GM19372 (cell line): Measurements from ENCODE around the gene UBE4B.
"Not testable (repeated sequence)": the region's sequence is repeated elsewhere in the genome, so short reads cannot be mapped to it uniquely, and the experiment has no call there.

Experiments used
- ATAC-seq: cut with Tn5 transposase; IDR thresholded peaks from one replicate; pipeline ENCODE4 v1.9.1; 2021; ENCODE audit warnings: mild to moderate bottlenecking, low read depth, moderate library complexity; ENCODE audit not compliant: unreplicated experiment

Gene UBE4B

GRCh38 chr1:10068605-10069294, 36.0 kb downstream of the UBE4B start:
- ATAC-seq = no peak

GRCh38 chr1:10070206-10070605, 37.4 kb downstream of the UBE4B start:
- no peak for ATAC-seq

DNA sequence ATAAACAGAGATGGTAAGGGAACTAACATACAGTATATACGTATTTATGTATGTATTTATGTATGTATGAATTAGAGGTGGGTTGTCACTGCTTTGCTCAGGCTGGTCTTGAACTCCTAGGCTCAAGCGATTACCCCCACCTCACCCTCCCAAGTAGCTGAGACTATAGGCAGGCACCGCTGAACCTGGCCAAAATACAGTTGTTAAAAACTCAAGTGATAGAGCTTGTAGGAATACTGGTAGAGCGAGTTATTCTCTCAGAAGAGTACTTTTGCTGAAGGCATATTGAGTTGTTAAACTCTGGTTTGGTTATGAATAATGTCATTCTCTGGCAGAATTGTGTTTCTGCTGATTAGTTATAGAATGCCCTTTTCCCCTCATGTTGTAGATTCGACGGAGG, 38.9 kb downstream of the UBE4B start:
- ATAC-seq = no peak

- not testable (repeated sequence) for ATAC-seq
Measured at GRCh38 chr1:10073371-10073770, 40.6 kb downstream of the UBE4B start.

DNA sequence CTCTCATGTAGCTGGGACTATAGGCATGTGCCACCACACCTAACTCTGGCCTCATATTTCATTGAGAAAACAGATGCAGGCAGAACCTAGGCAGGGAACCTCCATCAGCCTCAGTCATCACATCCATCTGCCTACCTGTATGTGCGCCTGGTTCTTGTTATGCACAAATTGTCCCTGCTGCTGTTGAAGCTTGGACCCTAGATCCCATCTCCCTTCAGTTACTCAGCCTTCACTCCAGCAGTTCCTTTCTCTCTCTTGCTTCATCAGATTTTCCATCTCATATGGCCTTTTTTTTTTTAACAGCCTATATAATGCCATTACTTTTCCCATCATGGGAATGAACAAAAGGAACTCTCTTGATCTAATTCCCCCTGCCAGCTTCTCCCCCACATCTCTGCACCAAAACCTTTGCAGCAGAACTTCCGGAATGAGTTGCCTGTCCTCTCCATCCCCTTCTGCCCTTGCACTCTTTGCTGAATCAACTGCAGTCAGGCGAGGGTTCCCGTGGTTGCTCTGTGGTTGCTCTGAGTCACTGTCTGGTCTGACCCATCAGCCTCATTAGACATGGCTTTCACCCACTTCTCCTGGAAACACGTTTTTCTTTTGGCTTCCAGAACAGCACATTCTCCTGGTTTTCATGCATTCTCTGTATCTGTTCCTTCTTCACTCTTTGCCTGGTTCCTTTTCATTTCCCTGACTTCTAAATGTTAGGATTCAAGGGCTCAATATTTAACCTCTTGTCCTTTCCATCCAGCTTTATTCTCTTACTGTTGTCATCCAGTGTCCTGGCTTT, 41.5 kb downstream of the UBE4B start:
- no peak for ATAC-seq

DNA sequence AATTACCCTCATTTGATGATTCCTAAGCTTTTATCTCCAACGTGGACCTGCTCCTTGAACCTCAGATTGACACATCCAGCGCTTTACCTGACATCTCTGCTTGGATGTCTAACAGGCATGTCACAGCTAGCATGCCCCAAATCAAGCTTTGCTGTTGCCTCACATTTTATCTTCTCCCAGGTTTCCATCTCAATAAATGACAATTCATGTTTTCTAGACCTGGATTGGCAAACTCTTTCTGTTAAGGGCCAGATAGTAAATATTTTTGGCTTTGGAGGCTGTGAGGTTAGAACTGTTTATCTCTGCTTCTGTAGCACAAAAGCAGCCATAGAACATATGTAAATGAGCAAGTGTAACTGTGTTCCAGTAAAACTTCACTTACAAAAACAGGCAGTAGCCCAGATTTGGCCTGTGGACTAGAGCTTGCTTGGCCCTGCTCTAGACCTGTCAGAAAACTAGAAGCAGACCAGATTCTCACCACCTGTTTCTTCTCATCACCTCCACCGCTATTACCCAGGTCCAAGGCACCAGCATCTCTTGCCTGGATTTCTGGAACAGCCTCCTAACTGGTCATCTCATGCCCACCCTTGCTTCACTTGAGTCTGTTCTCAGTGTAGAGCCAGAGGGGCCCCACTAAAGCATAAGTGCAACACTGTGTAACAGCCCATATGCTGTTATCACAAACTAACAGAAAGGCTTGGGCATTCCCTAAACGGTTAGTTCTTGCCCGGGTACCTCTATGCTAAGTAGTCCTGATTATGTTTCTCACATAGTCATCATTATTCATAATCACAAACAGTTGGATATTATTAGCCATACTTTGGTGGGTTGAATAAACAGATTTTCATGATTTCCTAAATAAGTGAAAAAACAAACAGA, 42.3 kb downstream of the UBE4B start:
- no peak for ATAC-seq

GRCh38 chr1:10075732-10076131, 43.0 kb downstream of the UBE4B start:
- ATAC-seq = no peak

DNA sequence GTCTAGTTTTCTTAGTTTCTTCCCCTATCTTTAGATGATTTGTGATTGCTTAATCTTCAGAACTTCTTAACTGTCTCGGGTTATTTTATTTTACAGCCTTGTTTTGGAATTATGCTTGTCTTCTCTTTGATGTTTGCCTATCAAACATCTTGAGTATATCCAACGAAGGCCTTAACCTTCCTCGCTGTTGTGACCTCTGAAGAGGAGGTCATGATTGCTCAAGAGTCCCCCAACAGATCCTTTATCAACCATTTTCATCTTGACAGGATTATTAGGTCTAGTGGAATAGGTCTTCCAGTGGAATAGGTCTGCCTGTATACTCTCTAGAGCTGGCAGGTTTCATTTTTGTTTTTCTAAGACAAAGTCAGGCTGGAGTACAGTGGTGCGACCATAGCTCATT, 45.7 kb downstream of the UBE4B start:
- no peak for ATAC-seq

GRCh38 chr1:10080523-10080922, 47.8 kb downstream of the UBE4B start:
- no peak for ATAC-seq

GRCh38 chr1:10082785-10083479, 50.2 kb downstream of the UBE4B start:
- no peak for ATAC-seq

DNA sequence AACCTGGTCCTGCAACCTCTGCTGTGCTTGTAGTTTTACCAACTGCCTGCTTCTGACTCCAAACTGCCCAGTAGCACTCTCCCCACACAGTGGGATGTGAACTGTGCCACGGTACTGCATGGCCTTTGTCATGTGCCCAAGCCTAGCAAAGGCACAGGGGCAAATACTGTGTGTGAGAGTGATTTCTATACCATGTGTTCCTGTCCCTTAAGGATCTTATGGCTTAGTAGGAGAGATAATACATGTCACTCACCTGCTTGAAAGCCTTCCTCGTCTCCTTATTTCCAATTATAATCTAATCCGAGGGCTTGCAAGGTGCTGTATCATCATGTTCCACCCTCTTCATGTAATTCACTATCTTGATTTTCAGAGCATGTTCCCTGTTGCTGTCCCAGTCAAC, 51.3 kb downstream of the UBE4B start:
- ATAC-seq = no peak

DNA sequence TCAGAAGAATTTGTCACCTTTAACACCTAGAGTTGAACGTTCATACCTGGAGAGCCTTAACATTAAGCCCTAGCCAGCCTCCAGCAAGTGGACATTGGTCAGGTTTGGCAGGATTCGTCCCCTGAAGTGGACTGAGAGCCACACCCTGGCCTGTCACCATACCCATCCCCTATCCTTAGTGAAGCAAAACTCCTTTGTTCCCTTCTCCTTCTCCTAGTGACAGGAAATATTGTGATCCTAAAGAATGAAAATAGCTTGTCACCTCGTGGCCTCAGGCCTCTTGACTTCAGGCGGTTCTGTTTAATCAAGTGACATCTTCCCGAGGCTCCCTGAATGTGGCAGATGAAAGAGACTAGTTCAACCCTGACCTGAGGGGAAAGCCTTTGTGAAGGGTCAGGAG, 52.3 kb downstream of the UBE4B start:
- ATAC-seq = no peak

- ATAC-seq = no peak
Measured at GRCh38 chr1:10087210-10087609, 54.5 kb downstream of the UBE4B start.

DNA sequence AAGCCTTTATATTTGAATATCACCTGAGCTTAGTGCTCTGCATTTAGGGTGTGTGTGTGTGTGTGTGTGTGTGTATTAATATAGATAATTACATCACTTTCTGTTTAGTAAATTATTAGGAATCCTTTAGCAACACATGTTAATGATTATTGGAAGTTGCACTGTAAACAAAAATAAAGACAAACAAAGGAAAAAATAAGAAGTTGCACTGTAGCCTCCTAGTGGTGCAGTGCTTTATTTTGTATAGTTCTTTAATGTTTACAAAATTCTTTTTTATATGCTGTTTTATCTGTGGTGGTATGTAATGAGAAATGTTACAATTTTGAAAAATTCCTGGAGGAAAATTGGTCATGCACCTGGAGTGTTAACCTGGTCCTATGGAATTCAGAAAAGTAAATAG, 69.2 kb downstream of the UBE4B start:
- no peak for ATAC-seq

- no peak for ATAC-seq
Measured at GRCh38 chr1:10103193-10103592, 70.4 kb downstream of the UBE4B start.

GRCh38 chr1:10104834-10105233, 72.1 kb downstream of the UBE4B start:
- no peak for ATAC-seq

GRCh38 chr1:10105484-10105883, 72.7 kb downstream of the UBE4B start:
- no peak for ATAC-seq

DNA sequence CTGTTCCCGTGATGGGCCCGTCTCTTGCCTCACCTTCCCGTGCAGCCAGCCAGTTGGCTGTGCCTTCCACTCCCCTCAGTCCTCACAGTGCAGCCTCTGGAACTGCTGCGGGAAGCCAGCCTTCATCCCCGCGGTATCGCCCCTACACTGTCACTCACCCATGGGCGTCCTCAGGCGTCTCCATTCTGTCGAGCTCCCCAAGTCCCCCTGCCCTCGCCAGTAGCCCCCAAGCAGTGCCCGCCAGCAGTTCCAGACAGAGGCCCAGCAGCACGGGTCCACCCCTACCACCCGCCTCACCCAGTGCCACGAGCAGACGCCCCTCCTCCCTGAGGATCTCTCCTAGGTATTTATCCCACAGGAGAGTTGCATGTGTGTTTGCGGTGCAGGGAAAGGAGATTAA, 73.5 kb downstream of the UBE4B start:
- no peak for ATAC-seq

GRCh38 chr1:10106756-10107475, 74.2 kb downstream of the UBE4B start:
- no peak for ATAC-seq

GRCh38 chr1:10107476-10107847, 74.7 kb downstream of the UBE4B start:
- not testable (repeated sequence) for ATAC-seq
